Activated B cell treated with CpG ODN at 0.5 μM for 24 hours (primary cell): ENCODE results near the gene PKD2L1. TPM values are rescaled to one million over a fixed set of nuclear protein-coding genes. Genes with fewer than 3 reads are reported as not detected.
"Not testable (repeated sequence)": the region's sequence is repeated elsewhere in the genome, so short reads cannot be mapped to it uniquely, and the experiment has no call there.

ENCODE experiments used
- ATAC-seq: fragments of 200-7000 bp; cut with Tn5 transposase; one replicate; pipeline ENCODE4 v1.10.0; 2021; ENCODE audit warnings: low read depth, mild to moderate bottlenecking, moderate library complexity
- CTCF ChIA-PET: fragments of 350-600 bp; sonication (Branson Sonifier 250); formaldehyde crosslinking; loops from one replicate; lab custom pipeline; 2021; ENCODE audit warnings: antibody characterized with exemption; lab: Charles Lee
- POLR2A ChIA-PET: fragments of 350-600 bp; sonication (Branson Sonifier 250); formaldehyde crosslinking; loops from one replicate; lab custom pipeline; 2021; ENCODE audit warnings: antibody characterized with exemption; lab: Charles Lee
- DNase-seq: peaks from one replicate; pipeline ENCODE4 v3.0.0; 2022
- H3K27ac Mint-ChIP-seq: one replicate; pipeline ENCODE4 v1.8.0; 2020; ENCODE audit warnings: mixed read lengths
- H3K27me3 Mint-ChIP-seq: one replicate; pipeline ENCODE4 v1.8.0; 2021; ENCODE audit warnings: mixed read lengths
- H3K36me3 Mint-ChIP-seq: one replicate; pipeline ENCODE4 v1.8.0; 2021; ENCODE audit warnings: low read depth, mixed read lengths
- H3K4me1 Mint-ChIP-seq: one replicate; pipeline ENCODE4 v1.8.0; 2021; ENCODE audit warnings: mixed read lengths
- H3K4me3 Mint-ChIP-seq: one replicate; pipeline ENCODE4 v1.8.0; 2020; ENCODE audit warnings: mild to moderate bottlenecking, mixed read lengths
- H3K9me3 Mint-ChIP-seq: one replicate; pipeline ENCODE4 v1.8.0; 2020; ENCODE audit warnings: mixed read lengths
- intact Hi-C: fragments of 100-400 bp; cut with micrococcal nuclease; formaldehyde crosslinking; loops from one replicate; pipeline ENCODE4 v1.15.1; 2024
- total RNA-seq: library from RNA; stranded (reverse); gene quantifications from 2 replicates; pipeline ENCODE4 v1.2.3, GENCODE V29; 2022
- TF ChIP-seq, protein P1 (sequence below): fragments of 200-600 bp; IDR thresholded peaks from one replicate; pipeline ENCODE4 v1.8.0; 2022; ENCODE audit warnings: antibody characterized with exemption, mild to moderate bottlenecking

Gene PKD2L1
- total RNA-seq, 1 donor from 2014 or later: not detected

DNA sequence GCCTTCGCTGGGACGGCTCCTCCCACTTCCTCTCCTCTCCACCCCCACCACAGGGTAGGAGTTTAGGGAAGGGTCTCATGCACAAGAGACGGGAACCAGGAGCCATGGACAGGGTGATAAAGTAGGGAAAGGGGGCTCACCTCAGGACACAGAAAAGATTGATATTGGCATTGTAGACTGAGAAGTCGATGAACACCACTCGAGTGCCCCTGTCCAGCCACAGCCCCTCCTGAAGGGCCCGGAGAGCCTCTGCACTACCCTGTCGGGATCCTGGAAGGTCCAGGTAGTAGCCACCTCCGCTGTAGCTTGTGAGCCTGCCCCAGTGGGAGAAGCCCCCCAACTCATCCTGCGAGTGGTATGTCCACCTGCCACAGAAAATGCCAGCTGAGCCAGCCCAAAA is 32.8 kb downstream of the PKD2L1 start:
- DNase-seq: no peak
- intact Hi-C loops: no loop called here
- H3K4me1 Mint-ChIP-seq: peaks cover 15% of the 10 kb centered on the region
- peaks cover 21% of the 10 kb centered on the region for H3K27me3 Mint-ChIP-seq
- ChIA-PET POLR2A (interaction anchor here (0.6 kb wide), 1 partner anchor 81 kb away, joined by 5 read pairs; no protein-coding TSS in a partner anchor), CTCF (interaction anchor here (0.6 kb wide), 1 partner anchor 136 kb away, joined by 4 read pairs; no protein-coding TSS in a partner anchor)
- H3K27ac Mint-ChIP-seq: no peak overlapping the region
- TF ChIP-seq, protein P1, sequence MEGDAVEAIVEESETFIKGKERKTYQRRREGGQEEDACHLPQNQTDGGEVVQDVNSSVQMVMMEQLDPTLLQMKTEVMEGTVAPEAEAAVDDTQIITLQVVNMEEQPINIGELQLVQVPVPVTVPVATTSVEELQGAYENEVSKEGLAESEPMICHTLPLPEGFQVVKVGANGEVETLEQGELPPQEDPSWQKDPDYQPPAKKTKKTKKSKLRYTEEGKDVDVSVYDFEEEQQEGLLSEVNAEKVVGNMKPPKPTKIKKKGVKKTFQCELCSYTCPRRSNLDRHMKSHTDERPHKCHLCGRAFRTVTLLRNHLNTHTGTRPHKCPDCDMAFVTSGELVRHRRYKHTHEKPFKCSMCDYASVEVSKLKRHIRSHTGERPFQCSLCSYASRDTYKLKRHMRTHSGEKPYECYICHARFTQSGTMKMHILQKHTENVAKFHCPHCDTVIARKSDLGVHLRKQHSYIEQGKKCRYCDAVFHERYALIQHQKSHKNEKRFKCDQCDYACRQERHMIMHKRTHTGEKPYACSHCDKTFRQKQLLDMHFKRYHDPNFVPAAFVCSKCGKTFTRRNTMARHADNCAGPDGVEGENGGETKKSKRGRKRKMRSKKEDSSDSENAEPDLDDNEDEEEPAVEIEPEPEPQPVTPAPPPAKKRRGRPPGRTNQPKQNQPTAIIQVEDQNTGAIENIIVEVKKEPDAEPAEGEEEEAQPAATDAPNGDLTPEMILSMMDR: no peak
- H3K36me3 Mint-ChIP-seq: no peaks in the 10 kb centered on the region
- no peak overlapping the region for H3K4me3 Mint-ChIP-seq
- H3K9me3 Mint-ChIP-seq: no peaks in the 10 kb centered on the region
- ATAC-seq: no peak

DNA sequence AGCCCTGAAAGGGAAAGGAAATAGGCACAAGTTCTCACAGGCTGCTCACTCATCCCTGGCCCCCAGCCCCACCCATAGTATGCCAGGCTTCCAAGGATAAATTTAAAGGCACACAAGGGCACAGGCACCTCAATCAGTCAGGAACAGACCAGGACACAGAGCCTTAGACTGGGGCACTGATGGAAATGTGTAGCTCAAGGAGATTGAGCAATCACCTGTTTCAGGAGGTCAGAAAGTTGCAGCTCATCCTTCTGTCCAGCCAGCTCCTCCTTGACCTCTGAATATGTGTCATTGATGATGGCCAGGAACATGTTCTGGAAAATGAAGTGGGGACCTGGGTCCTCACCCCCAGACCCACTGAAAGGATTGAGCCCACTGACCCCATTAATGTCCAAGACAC is 37.0 kb downstream of the PKD2L1 start:
- H3K27me3 Mint-ChIP-seq: peaks cover 22% of the 10 kb centered on the region
- ATAC-seq (no peak), DNase-seq (no peak)
- TF ChIP-seq, protein P1: no peak
- H3K4me3 Mint-ChIP-seq: no peak overlapping the region
- no peaks in the 10 kb centered on the region for H3K9me3 Mint-ChIP-seq
- intact Hi-C loops: no loop called here
- H3K36me3 Mint-ChIP-seq: no peaks in the 10 kb centered on the region
- CTCF ChIA-PET: no interaction called here
- POLR2A ChIA-PET: no interaction called here
- H3K4me1 Mint-ChIP-seq: peaks cover 14% of the 10 kb centered on the region
- H3K27ac Mint-ChIP-seq: no peak overlapping the region

DNA sequence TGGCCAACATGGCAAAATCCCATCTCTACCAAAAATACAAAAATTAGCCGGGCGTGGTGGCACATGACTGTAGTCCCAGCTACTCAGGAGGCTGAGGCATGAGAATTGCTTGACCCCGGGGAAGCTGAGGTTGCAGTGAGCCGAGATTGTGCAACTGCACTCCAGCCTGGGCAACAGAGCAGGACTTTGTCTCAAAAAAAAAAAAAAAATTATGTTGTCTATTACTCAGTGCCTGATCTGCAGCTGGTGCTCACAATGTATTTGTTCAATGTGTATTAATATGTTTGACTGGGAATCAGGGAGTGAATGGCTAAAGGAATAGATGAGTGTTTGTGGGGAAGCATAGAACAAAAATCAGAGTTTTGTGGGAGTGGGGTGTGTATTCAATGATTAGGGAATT is 37.7 kb downstream of the PKD2L1 start:
- CTCF ChIA-PET, H3K27ac Mint-ChIP-seq, POLR2A ChIA-PET, H3K36me3 Mint-ChIP-seq, ATAC-seq, DNase-seq, H3K4me3 Mint-ChIP-seq, intact Hi-C loops, H3K9me3 Mint-ChIP-seq: not testable (repeated sequence)
- peaks cover 22% of the 10 kb centered on the region for H3K27me3 Mint-ChIP-seq
- peaks cover 11% of the 10 kb centered on the region for H3K4me1 Mint-ChIP-seq

DNA sequence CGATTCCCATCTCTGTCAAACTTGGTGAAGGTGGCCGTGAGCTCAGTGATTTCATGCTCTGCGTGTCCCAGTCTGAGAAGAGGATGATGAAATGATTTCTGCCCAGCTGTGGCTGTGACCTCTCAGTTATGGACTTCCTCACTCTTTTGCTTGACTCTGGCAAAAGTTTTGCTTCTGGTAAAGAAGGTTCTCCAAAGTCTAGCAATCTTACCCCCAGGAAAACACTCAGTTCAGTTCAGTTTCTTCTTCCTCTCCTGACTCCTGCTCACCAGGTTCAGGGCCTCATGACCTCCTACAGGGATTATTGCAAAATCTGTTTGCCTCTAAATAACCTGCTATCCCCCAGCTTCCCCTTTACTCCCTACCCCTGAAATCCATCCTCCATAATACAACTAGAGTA is 38.7 kb downstream of the PKD2L1 start:
- ATAC-seq: no peak
- CTCF ChIA-PET: no interaction called here

DNA sequence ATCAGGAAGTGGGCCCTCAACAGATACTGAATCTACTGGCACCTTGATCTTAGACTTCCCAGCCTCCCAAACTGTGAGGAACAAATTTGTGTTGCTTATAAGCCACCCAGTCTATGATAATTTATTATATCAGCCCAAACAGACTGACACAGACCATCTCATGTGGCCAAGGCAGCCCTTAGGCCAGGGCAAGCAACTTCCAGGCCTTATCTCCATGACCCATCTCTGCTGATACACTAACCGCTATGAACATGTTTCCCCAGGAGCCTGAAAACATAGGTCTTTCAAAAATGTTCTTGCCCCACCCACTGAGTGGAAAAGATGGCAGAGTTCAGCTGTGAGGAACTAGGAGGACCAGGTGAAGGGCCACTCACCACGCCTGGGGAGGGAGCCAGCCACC is 40.4 kb downstream of the PKD2L1 start:
- ChIA-PET POLR2A (no interaction called here), CTCF (no interaction called here)
- H3K4me1 Mint-ChIP-seq: no peaks in the 10 kb centered on the region
- intact Hi-C loops: no loop called here
- TF ChIP-seq, protein P1: no peak
- ATAC-seq (no peak), DNase-seq (no peak)
- no peak overlapping the region for H3K4me3 Mint-ChIP-seq
- no peak overlapping the region for H3K27ac Mint-ChIP-seq
- H3K9me3 Mint-ChIP-seq: no peaks in the 10 kb centered on the region
- peaks cover 10% of the 10 kb centered on the region for H3K36me3 Mint-ChIP-seq
- peaks cover 15% of the 10 kb centered on the region for H3K27me3 Mint-ChIP-seq

More for the DNA sequence above, 38.7 kb downstream of the PKD2L1 start:
- peaks cover 2% of the 10 kb centered on the region for H3K4me1 Mint-ChIP-seq
- no peaks in the 10 kb centered on the region for H3K9me3 Mint-ChIP-seq
- H3K4me3 Mint-ChIP-seq: no peak overlapping the region
- intact Hi-C loops: no loop called here
- peaks cover 22% of the 10 kb centered on the region for H3K27me3 Mint-ChIP-seq
- DNase-seq: no peak
- H3K36me3 Mint-ChIP-seq: peaks cover 2% of the 10 kb centered on the region
- POLR2A ChIA-PET: interaction anchor here (0.6 kb wide), 1 partner anchor 11 kb away, joined by 4 read pairs; no protein-coding TSS in a partner anchor
- TF ChIP-seq, protein P1: no peak
- H3K27ac Mint-ChIP-seq: no peak overlapping the region

DNA sequence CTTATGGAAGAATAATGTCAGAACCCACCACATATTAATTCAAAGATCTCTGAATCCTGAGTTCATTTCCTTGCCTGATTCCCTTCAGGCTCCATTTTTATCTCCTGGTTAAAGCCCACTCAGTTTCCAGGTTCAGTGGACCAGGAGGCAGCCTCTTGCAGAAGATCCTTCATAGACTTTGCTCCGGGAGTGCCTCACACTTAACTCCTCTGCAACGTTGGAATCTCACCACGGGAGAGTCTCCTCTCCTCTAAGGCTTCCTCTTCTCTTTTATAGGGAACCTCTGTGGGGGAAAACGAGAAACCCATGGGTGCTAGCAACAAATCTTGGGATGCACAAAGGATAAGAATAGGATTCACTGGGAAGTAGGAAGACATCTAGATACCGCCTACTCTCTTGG is 41.8 kb downstream of the PKD2L1 start:
- H3K9me3 Mint-ChIP-seq: no peaks in the 10 kb centered on the region
- H3K27me3 Mint-ChIP-seq: peaks cover 7% of the 10 kb centered on the region
- intact Hi-C loops: no loop called here
- no peak overlapping the region for H3K4me3 Mint-ChIP-seq
- peak overlapping the region; percentile 97 for H3K27ac Mint-ChIP-seq
- ChIA-PET CTCF (no interaction called here), POLR2A (no interaction called here)
- peaks cover 10% of the 10 kb centered on the region for H3K36me3 Mint-ChIP-seq
- ATAC-seq (no peak), DNase-seq (no peak)
- H3K4me1 Mint-ChIP-seq: no peaks in the 10 kb centered on the region
- TF ChIP-seq, protein P1: no peak
